ENCODE measurements around the gene APBA2.
"Not testable (repeated sequence)": the region's sequence is repeated elsewhere in the genome, so short reads cannot be mapped to it uniquely, and the experiment has no call there.

APBA2 gene

DNA sequence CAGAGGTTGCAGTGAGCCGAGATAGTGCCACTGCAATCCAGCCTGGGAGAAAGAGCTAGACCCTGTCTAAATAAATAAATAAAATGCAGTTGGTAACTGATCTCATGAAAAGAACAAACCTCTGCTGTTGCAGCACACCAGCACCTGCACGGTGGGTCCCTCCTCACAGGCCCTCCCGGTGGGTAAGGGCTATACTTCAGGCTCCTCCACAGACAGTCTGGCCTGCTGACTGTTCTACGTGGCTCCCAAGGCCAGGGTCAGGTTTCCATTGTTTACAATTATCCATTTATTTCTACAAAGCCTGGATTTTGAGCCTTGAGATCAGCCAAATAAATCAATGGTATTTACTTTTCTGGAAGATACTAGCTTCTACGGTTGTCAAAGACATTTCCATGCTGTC is 5.1 kb upstream of the APBA2 start:
- no peak overlapping the region for H3K9ac ChIP-seq (ENCODE audit: low read depth, low read length)
- H3K4me3 ChIP-seq (ENCODE audit: low read depth, low read length): no peak overlapping the region
- H3K4me1 ChIP-seq (ENCODE audit: control insufficient read depth, insufficient read depth, low read length): peaks cover 6% of the 10 kb centered on the region
- H3K36me3 ChIP-seq (ENCODE audit: control insufficient read depth, insufficient read depth, low read length): no peaks in the 10 kb centered on the region
- no peaks in the 10 kb centered on the region for H3K9me3 ChIP-seq (ENCODE audit: control insufficient read depth, insufficient read depth, low read length)
- peaks cover 14% of the 10 kb centered on the region for H3K27me3 ChIP-seq (ENCODE audit: control insufficient read depth, insufficient read depth, low read length)

DNA sequence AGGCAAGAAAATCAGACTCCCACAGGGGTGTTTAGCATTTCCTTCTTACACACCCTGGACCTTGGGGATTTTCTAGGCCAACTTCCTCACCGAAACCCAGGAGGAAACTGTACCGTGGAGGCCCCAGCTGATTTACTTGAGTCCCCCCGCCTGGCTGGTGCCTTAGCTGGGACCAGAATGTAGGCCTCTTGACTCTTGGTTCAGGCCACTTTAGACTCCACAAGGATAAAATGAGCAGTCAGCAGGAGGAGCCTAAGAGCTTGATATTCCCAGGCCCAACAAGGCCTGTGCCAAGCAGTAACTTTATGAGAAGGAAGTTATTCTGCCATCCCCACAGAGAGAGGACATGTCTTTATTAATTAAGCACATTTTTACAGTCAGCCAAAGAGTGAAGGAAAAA is 4.6 kb upstream of the APBA2 start:
- peaks cover 14% of the 10 kb centered on the region for H3K27me3 ChIP-seq (ENCODE audit: control insufficient read depth, insufficient read depth, low read length)
- no peak overlapping the region for H3K4me3 ChIP-seq (ENCODE audit: low read depth, low read length)
- H3K4me1 ChIP-seq (ENCODE audit: control insufficient read depth, insufficient read depth, low read length): peaks cover 3% of the 10 kb centered on the region
- H3K9me3 ChIP-seq (ENCODE audit: control insufficient read depth, insufficient read depth, low read length): no peaks in the 10 kb centered on the region
- H3K9ac ChIP-seq (ENCODE audit: low read depth, low read length): no peak overlapping the region
- H3K36me3 ChIP-seq (ENCODE audit: control insufficient read depth, insufficient read depth, low read length): no peaks in the 10 kb centered on the region

DNA sequence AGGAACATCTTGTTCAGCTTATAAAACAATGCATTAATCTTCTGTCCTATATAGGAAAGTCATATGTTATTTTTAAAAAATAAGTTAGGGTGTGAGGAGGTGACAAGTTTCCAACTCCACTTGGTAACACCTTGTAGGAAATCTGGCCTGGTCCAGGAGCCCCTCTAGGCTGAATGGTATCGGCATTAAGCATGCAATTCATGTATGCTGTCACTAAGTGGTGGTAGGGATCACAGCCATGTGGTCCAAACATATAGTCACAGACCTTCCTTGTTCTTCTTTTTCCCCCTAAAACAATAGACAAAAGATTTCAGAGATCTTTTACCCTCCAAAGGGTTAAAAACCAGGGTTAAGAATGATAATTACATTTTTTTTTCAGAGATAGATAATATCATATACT is 4.2 kb upstream of the APBA2 start:
- Histone ChIP-seq H3K4me1 (ENCODE audit: control insufficient read depth, insufficient read depth, low read length) (peaks cover 3% of the 10 kb centered on the region), H3K9me3 (ENCODE audit: control insufficient read depth, insufficient read depth, low read length) (no peaks in the 10 kb centered on the region), H3K27me3 (ENCODE audit: control insufficient read depth, insufficient read depth, low read length) (peaks cover 14% of the 10 kb centered on the region), H3K36me3 (ENCODE audit: control insufficient read depth, insufficient read depth, low read length) (no peaks in the 10 kb centered on the region), H3K4me3 (ENCODE audit: low read depth, low read length) (no peak overlapping the region), H3K9ac (ENCODE audit: low read depth, low read length) (no peak overlapping the region)

DNA sequence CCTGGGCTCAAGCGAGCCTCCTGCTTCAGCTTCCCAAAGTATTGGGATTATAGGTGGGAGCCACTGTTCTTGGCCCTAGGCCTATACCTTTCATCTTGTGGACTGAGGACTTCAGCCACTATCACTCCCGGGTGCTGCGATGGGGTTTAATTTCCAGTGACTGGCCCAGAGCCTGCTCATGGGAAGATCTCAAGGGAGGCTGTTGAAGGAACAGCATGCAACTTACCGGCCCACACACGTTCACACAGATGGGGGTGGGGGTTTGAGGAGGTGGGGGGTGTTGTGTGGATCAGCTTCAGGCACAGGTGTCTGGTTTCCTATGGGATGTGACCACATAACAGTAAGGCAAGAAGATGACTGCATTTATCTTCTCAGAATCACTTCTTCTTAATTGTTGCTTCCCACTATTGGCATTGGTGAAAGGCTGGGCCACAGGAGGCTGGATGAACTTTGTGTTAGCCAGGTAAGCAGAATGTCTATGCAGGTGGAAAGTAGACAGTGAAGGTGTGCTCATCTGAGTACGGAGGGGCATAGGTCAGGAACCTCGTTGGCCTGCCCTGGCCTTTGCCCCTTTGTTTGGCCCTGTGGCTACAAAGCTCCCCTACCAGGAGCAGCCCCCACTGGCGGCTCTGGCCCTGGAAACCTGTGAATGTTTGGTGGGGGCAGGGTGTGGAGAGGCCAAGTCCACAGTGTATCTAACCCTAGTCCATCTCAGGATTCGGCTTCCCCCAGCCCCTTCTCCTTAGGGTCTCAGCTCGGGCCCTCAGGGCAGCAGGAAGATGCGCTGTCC is 1.4 kb upstream of the APBA2 start:
- Histone ChIP-seq H3K27me3 (ENCODE audit: control insufficient read depth, insufficient read depth, low read length) (peaks cover 27% of the 10 kb centered on the region), H3K4me1 (ENCODE audit: control insufficient read depth, insufficient read depth, low read length) (no peaks in the 10 kb centered on the region), H3K4me3 (ENCODE audit: low read depth, low read length) (peak overlapping the region; percentile 46), H3K9ac (ENCODE audit: low read depth, low read length) (no peak overlapping the region), H3K36me3 (ENCODE audit: control insufficient read depth, insufficient read depth, low read length) (no peaks in the 10 kb centered on the region), H3K9me3 (ENCODE audit: control insufficient read depth, insufficient read depth, low read length) (no peaks in the 10 kb centered on the region)

DNA sequence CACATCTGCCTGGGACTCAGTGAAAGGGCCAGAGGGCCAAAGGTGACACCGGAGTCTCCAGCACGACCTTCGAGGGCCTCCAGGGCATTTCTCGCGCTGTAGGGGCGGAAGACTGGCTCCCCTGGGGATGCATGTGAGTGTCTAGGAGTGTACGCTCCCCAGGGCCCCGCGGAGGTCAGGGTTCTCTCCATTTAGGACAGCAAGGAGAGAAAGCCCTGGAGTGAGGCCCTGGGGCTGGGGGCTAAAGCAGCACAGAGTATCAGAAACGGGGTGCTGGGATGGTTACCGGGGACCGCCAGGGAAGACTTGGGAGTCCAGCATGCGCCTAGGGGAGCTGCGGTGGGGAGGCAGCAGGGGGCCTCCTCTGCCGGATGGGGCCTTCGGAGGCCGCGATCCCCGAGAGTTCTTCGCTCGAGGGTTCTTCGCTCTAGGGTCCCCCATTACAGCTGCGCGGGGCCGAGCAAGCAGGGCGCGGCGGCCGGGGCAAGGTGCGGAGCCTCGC is 595 bp upstream of the APBA2 start:
- Histone ChIP-seq H3K4me3 (ENCODE audit: low read depth, low read length) (peak overlapping the region; percentile 46), H3K4me1 (ENCODE audit: control insufficient read depth, insufficient read depth, low read length) (no peaks in the 10 kb centered on the region), H3K36me3 (ENCODE audit: control insufficient read depth, insufficient read depth, low read length) (no peaks in the 10 kb centered on the region), H3K9ac (ENCODE audit: low read depth, low read length) (no peak overlapping the region), H3K9me3 (ENCODE audit: control insufficient read depth, insufficient read depth, low read length) (no peaks in the 10 kb centered on the region), H3K27me3 (ENCODE audit: control insufficient read depth, insufficient read depth, low read length) (peaks cover 27% of the 10 kb centered on the region)

DNA sequence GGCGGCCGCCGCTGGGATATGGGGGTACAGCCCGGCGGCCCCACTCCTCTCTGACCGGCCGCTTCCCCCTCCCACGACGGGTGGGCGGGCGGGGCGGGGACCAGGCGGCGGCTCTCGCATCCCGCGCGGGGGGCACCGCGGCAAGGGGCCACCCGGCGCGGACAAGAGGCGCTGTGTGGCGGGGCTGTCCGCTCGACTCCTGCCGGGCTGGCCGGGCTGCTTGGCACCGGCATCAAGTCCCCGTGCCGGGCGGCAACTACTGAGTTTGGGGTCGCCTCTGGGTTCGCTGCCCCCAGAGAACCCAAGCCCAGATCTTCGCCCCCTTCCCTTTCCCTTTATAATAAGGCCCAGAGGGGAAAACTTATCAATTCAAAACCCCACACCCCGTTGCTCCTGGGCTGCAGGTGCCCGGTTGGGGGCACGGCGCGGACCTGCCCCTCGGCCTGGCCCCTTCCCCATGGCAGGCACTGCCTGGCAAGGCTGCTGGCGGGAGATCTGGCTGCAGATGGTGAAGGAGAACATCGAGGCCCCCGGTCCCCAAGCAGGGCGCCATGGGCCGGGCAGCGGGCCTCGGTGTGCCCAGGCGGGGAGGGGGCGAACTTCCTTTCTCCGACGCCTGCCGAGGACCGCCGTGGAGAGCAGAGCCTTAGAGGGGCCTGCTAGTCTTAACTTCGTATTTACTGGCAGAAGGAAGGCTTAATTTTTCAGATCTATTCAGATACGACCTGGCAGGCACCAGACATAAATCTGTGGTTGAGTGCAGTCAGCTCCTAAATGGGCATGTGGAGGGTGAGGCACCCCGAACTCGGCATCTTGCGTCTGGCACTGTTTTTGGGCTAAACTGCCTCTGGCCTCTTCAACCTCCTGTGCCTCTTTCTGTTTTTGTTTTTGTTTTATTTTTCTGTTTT is 911 bp downstream of the APBA2 start:
- Histone ChIP-seq H3K4me3 (ENCODE audit: low read depth, low read length) (peak overlapping the region; percentile 46), H3K27me3 (ENCODE audit: control insufficient read depth, insufficient read depth, low read length) (peaks cover 27% of the 10 kb centered on the region), H3K9ac (ENCODE audit: low read depth, low read length) (no peak overlapping the region), H3K36me3 (ENCODE audit: control insufficient read depth, insufficient read depth, low read length) (no peaks in the 10 kb centered on the region), H3K4me1 (ENCODE audit: control insufficient read depth, insufficient read depth, low read length) (no peaks in the 10 kb centered on the region), H3K9me3 (ENCODE audit: control insufficient read depth, insufficient read depth, low read length) (no peaks in the 10 kb centered on the region)

DNA sequence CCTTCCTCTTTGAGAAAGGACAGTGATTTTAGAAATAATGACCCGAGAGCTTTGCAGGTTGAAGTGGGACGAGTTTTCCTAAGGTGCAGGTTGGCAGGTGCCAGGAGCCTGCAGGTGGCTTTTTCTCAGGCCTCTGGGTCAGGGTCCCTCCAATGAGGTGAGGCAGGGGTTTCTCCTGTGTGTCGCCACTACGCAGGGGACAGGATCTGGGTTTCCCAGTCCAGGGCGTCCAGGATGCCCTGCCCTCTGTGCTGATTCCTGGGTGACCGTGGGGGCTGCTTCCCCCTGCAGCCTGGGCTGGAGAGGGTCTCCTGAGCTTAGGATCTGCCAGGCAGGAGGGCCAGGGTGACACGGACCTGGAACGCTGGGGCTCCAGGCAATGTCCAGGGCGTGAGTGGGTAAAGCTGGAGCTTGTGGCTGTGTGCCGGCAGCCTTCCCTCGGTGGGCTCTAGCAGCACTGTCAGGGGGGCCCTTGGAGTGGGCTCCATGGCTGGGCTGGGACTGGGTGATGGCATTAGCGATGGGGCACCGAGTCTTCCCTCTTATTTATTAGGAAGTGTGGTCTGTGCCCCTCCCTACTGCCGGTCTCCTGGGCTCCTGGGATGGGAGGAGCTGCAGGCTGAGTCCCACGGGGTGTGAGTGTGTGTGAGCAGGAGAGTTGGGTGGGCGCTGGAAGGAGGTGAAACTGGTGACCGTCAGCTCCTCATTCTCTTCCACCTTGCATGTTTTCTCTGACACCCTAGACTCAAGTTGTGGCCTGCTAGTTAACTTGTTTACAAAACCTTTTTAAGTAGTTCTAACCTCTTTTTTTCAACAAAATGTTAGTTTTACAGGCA is 1.8 kb downstream of the APBA2 start:
- H3K9ac ChIP-seq (ENCODE audit: low read depth, low read length): no peak overlapping the region

DNA sequence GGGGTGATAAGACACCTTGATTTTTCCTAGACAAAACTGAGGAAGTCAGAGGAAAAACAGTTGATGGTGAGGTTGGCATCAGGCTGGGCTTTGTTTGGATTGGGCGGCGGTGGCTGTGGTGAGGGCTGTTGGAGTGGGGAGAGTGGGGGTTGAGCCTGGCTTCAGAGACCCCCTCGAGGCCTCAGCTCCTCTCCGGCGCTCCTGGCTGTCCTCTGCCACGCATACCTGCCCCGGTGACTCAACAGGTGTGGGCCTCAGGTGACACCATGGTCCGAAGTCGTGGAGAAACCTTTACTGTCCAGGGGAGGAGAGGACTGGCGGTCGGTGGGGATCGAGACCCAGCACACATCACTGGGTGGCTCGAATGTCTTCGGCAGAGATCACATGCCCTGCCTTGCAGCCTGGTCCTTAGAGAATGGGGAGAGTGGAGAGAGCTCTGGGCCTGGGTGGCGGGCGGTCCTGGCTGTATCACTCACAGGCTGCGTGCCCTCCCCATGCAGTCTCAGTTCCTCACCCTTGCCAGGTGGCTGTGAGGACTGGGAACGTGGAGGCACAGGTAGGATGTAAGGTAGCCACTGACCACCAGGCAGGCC is 2.6 kb downstream of the APBA2 start:
- H3K9ac ChIP-seq (ENCODE audit: low read depth, low read length): no peak overlapping the region

More for the DNA sequence above, 1.8 kb downstream of the APBA2 start:
- no peak overlapping the region for H3K4me3 ChIP-seq (ENCODE audit: low read depth, low read length)
- no peaks in the 10 kb centered on the region for H3K36me3 ChIP-seq (ENCODE audit: control insufficient read depth, insufficient read depth, low read length)
- H3K4me1 ChIP-seq (ENCODE audit: control insufficient read depth, insufficient read depth, low read length): no peaks in the 10 kb centered on the region
- H3K27me3 ChIP-seq (ENCODE audit: control insufficient read depth, insufficient read depth, low read length): peaks cover 27% of the 10 kb centered on the region
- no peaks in the 10 kb centered on the region for H3K9me3 ChIP-seq (ENCODE audit: control insufficient read depth, insufficient read depth, low read length)

DNA sequence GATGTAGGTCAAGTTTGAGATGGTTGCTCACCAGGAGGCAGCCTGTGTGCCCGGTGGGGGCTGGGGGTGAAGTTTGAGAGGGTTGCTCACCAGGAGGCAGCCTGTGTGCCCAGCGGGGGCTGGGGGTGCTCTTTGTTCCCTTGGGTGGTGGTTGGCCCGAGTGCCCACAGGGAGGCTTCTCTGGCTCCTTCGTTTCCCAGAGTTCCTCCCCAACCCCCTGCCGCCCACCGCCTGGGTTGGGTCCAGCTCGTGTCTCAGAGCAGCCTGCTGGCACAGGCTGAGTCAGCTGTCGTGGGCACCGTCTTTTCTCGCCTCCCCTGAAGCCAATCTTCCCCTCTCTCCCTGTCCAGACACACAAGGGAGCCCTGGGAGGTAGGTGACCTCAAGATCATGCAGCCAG is 3.1 kb downstream of the APBA2 start:
- Histone ChIP-seq H3K9ac (ENCODE audit: low read depth, low read length) (no peak overlapping the region), H3K4me3 (ENCODE audit: low read depth, low read length) (no peak overlapping the region), H3K36me3 (ENCODE audit: control insufficient read depth, insufficient read depth, low read length) (no peaks in the 10 kb centered on the region), H3K4me1 (ENCODE audit: control insufficient read depth, insufficient read depth, low read length) (no peaks in the 10 kb centered on the region), H3K27me3 (ENCODE audit: control insufficient read depth, insufficient read depth, low read length) (peaks cover 27% of the 10 kb centered on the region), H3K9me3 (ENCODE audit: control insufficient read depth, insufficient read depth, low read length) (no peaks in the 10 kb centered on the region)

More for the DNA sequence above, 2.6 kb downstream of the APBA2 start:
- Histone ChIP-seq H3K4me3 (ENCODE audit: low read depth, low read length) (no peak overlapping the region), H3K36me3 (ENCODE audit: control insufficient read depth, insufficient read depth, low read length) (no peaks in the 10 kb centered on the region), H3K4me1 (ENCODE audit: control insufficient read depth, insufficient read depth, low read length) (no peaks in the 10 kb centered on the region), H3K9me3 (ENCODE audit: control insufficient read depth, insufficient read depth, low read length) (no peaks in the 10 kb centered on the region), H3K27me3 (ENCODE audit: control insufficient read depth, insufficient read depth, low read length) (peaks cover 27% of the 10 kb centered on the region)

DNA sequence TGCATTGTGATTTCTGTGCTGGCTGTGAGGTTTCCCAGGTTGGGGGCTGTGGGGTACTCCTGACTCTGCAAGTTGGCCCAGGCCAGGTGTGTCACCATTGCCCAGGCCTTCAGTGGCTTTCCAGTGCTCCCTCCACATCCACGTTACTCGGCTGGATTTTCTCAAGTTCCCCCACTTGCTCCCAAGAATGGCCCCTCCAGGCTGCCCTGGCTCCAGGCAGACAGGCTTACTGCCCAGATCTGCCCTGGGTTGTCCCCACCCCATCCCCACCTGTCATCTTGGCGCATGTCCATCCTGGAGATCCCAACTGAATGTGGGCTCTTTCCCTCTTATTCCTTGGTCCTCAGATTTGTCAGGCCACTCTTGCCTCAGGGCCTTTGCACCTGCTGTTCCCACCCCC is 3.6 kb downstream of the APBA2 start:
- Histone ChIP-seq H3K36me3 (ENCODE audit: control insufficient read depth, insufficient read depth, low read length) (no peaks in the 10 kb centered on the region), H3K4me1 (ENCODE audit: control insufficient read depth, insufficient read depth, low read length) (no peaks in the 10 kb centered on the region), H3K27me3 (ENCODE audit: control insufficient read depth, insufficient read depth, low read length) (peaks cover 24% of the 10 kb centered on the region), H3K4me3 (ENCODE audit: low read depth, low read length) (no peak overlapping the region), H3K9me3 (ENCODE audit: control insufficient read depth, insufficient read depth, low read length) (no peaks in the 10 kb centered on the region), H3K9ac (ENCODE audit: low read depth, low read length) (no peak overlapping the region)

DNA sequence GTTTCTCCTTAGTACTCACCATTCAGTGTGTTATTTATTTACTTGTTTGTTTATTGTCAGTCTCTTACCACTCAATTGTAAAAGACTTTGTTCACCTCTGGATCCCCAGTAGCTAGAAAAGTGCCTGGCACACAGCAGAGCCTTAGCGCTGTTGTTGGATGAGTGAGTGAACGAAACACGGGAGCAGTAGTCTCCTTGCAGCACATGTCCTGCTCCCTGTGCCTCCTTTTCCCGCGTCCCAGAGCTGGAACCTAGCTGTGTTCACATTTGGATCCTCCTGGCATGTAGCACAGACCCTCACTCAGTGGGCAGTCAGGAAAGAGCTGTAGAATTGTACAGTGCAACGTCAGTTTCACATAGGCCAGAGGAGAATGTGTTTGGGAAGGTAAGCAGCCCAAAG is 4.1 kb downstream of the APBA2 start:
- not testable (repeated sequence) for H3K9me3 ChIP-seq (ENCODE audit: control insufficient read depth, insufficient read depth, low read length); H3K9ac ChIP-seq (ENCODE audit: low read depth, low read length); H3K36me3 ChIP-seq (ENCODE audit: control insufficient read depth, insufficient read depth, low read length); H3K4me3 ChIP-seq (ENCODE audit: low read depth, low read length); H3K4me1 ChIP-seq (ENCODE audit: control insufficient read depth, insufficient read depth, low read length)
- H3K27me3 ChIP-seq (ENCODE audit: control insufficient read depth, insufficient read depth, low read length): peaks cover 18% of the 10 kb centered on the region

All from iPS-15b (cell line).